Adrenal gland (tissue), 5 donors: Measurements from ENCODE around the gene CALB2.

Experiments
- CTCF ChIP-seq, 6 experiments: fragments of 450-650 bp in 4 of 6; fragments of 200-600 bp in 2 of 6; sonication (generic) in 1 of 6; IDR thresholded peaks; 1 replicate in 5 of 6; 2 replicates in 1 of 6; pipeline versions ENCODE4 v1.5.1 to v1.8.0; 2016 to 2021; ENCODE audit warnings: antibody characterized with exemption in 6 of 6, mild to moderate bottlenecking in 2 of 6, moderate library complexity in 1 of 6
- POLR2A ChIP-seq, 2 donors: fragments of 450-650 bp; IDR thresholded peaks; one replicate each; pipeline ENCODE4 v1.6.1; 2017; ENCODE audit warnings: antibody characterized with exemption in 2 of 2, mild to moderate bottlenecking in 2 of 2, moderate library complexity in 1 of 2
- donor health status: DM: no; HTN: no; CAD: no.

GRCh38 chr16:71373073-71373472 lies 14.6 kb downstream of the CALB2 start:
- TF ChIP-seq CTCF (IDR thresholded peaks at IDR 0.05) (no peak), POLR2A (IDR thresholded peaks at IDR 0.05) (no peak)
